Skin of body (tissue), 1 donor: Measurements from ENCODE around the gene CD300H. TPM values are rescaled to one million over a fixed set of nuclear protein-coding genes. Genes with fewer than 3 reads are reported as not detected.

Experiments
- total RNA-seq: library from RNA; depleted of rRNA; stranded (reverse); fragments of >200 nt; gene quantifications from one replicate; pipeline ENCODE4 v1.2.3, GENCODE V29; 2014

The CD300H gene
- total RNA-seq, 1 donor from 2014 or later = 0.79 TPM

Other genes starting within 250 kb of the CD300H start
- 0.39 TPM for gene KIF19, start 241.3 kb downstream of the CD300H start, total RNA-seq
- gene BTBD17, start 205.6 kb downstream of the CD300H start, total RNA-seq = not detected
- not detected for gene GPR142, start 200.0 kb downstream of the CD300H start, total RNA-seq
- 15.4 TPM for gene GPRC5C, start 135.4 kb downstream of the CD300H start, total RNA-seq
- gene CD300A, start 100.9 kb downstream of the CD300H start, total RNA-seq = 6.0 TPM
- gene CD300LB, start 36.0 kb downstream of the CD300H start, total RNA-seq = 0.59 TPM
- 0.39 TPM for gene CD300C, start 21.4 kb downstream of the CD300H start, total RNA-seq
- 0.20 TPM for gene CD300LD, start 24.8 kb upstream of the CD300H start, total RNA-seq
- 1.2 TPM for gene CD300E, start 56.2 kb upstream of the CD300H start, total RNA-seq
- 0.49 TPM for gene CD300LF, start 145.4 kb upstream of the CD300H start, total RNA-seq
- 0.69 TPM for gene RAB37, start 169.7 kb upstream of the CD300H start, total RNA-seq
- 7.5 TPM for gene NHERF1, start 181.1 kb upstream of the CD300H start, total RNA-seq
- gene NAT9, start 208.8 kb upstream of the CD300H start, total RNA-seq = 26.2 TPM